Measurements from ENCODE around the gene ADI1. TPM values are rescaled to one million over a fixed set of nuclear protein-coding genes. Genes with fewer than 3 reads are reported as not detected.

Gene ADI1
- total and polyA plus RNA-seq, 2 of the 8 experiments (the other 6 are each of a cell fraction or from before 2014, with no cell fraction given), result 12.2 to 40.2 TPM

DNA sequence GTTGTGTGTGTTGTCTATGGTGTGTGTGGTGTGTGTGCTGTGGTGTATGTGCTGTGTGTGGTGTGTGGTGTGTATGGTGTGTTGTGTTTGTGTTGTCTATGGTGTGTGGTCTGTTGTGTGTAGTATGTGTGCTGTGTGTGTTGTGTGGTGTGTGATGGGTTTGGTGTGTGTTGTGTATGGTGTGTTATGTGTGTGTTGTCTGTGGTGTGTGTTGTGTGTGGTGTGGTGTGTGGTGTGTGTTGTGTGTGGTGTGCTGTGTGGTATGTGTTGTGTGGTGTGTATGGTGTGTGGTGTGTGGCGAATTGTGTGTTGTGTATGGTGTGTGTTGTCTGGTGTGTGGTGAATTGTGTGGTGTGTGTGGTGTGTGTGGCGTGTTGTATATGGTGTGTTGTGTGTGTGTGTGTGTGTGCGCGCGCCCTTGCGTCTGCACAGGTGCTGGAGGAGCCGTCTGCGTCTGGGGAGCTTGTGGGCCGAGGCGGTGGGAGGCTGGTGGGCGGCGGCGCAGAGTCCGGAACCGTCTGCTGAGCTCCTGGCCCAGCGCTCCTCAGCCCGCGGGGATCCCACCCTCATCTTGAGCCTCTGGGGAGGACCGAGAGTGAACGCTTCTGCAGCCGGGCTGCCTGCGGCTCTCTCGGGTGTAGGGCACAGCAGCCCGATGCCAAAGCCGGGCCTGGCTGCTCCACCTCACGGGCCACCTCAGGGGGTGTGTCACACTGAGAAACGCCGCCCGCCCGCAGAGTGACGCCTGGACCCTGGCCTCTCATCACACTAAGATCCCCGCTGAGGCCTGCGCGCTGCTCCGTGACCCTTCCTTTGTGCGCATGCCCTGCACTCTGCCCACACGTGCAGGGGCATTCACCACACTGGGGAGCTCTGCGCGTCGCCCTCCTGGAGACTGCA lies 8.8 kb upstream of the ADI1 start:
- peak overlapping the region; percentile 91 for H3K4ac ChIP-seq (replicated peaks; ENCODE audit: insufficient read length, low read depth, low read length)
- peaks cover 0 to 4% (median 0%) of the 10 kb centered on the region in 4 experiments; a peak in 1 of 7 replicates for H3K4me1 ChIP-seq (replicated peaks in 1 of 4; ENCODE audit: control insufficient read depth in 3 of 4, insufficient read depth in 4 of 4, low read length in 3 of 4)
- H3K23ac ChIP-seq (ENCODE audit: insufficient read length), result peak overlapping the region; percentile 94
- no peak overlapping the region for H2AFZ ChIP-seq (ENCODE audit: low read length)
- no peak overlapping the region for H3K18ac ChIP-seq (ENCODE audit: extremely low read depth, low read length)
- DNase-seq (ENCODE audit: low read depth in 1 of 2, low spot score in 2 of 2) (peak in 1 of 2 experiments; percentile 32), FAIRE-seq (no peak)
- H3K79me2 ChIP-seq (ENCODE audit: control insufficient read depth in 1 of 2, insufficient read depth in 2 of 2, low read length in 2 of 2), result peaks cover 0 to 7% of the 10 kb centered on the region in 2 experiments; a peak in 1 of 4 replicates
- no peaks in the 10 kb centered on the region for H3K27me3 ChIP-seq (replicated peaks in 1 of 4; ENCODE audit: control insufficient read depth in 3 of 4, extremely low read depth in 1 of 4, insufficient read depth in 3 of 4, low read length in 3 of 4)
- peak overlapping the region; percentile 6; the same call in 1 of the 2 replicates for H2BK12ac ChIP-seq (ENCODE audit: low read depth, low read length)
- H3K14ac ChIP-seq (ENCODE audit: insufficient read length), result peak overlapping the region; percentile 94
- peaks cover 0 to 9% of the 10 kb centered on the region in 2 experiments for H4K20me1 ChIP-seq (replicated peaks in 1 of 2; ENCODE audit: control insufficient read depth in 1 of 2, insufficient read depth in 2 of 2, low read length in 2 of 2)
- peaks cover 13% of the 10 kb centered on the region for H3K23me2 ChIP-seq (ENCODE audit: low read depth, low read length)
- H2BK20ac ChIP-seq (ENCODE audit: low read length), result no peak overlapping the region
- peak overlapping the region; percentile 25; the same call in 1 of the 2 replicates for H2BK5ac ChIP-seq (ENCODE audit: low read depth, low read length)
- POLR2A ChIA-PET (ENCODE audit: partially characterized antibody), result interaction anchor here (0.9 to 2.3 kb wide), 6 partner anchors 9 to 122 kb away, joined by 3 to 11 read pairs (median 5); partner anchors contain the start of genes ADI1 and RPS7
- peak overlapping the region in 1 of 4 experiments; percentile 45; a peak in 2 of 7 replicates for H3K9ac ChIP-seq (replicated peaks in 1 of 4; ENCODE audit: extremely low read depth in 1 of 4, low read depth in 3 of 4, low read length in 3 of 4)
- H3K9me3 ChIP-seq (ENCODE audit: insufficient read depth in 2 of 2, low read depth in 1 of 2, low read length in 1 of 2), result no peaks in the 10 kb centered on the region; a peak in 1 of 4 replicates
- no peak for TF ChIP-seq KDM5A (IDR thresholded peaks at IDR 0.05; ENCODE audit: low read length)
- TF ChIP-seq HDAC6 (IDR thresholded peaks at IDR 0.05; ENCODE audit: low read depth, low read length), result peak; percentile 14
- no peak for TF ChIP-seq HDAC2 (IDR thresholded peaks at IDR 0.05; ENCODE audit: borderline replicate concordance in 1 of 2, low read depth in 2 of 2, low read length in 2 of 2)
- no peaks in the 10 kb centered on the region for H3K79me1 ChIP-seq (ENCODE audit: low read depth, low read length)
- CTCF ChIA-PET (ENCODE audit: partially characterized antibody), result interaction anchor here (0.9 to 1.1 kb wide), 3 partner anchors 9 to 34 kb away, joined by 3 read pairs; no protein-coding TSS in a partner anchor
- H3K27ac ChIP-seq (ENCODE audit: low read depth, low read length), result no peak overlapping the region
- no peak overlapping the region for H3K4me2 ChIP-seq (ENCODE audit: insufficient read depth in 1 of 2, low read depth in 2 of 2, low read length in 2 of 2)
- H3K4me3 ChIP-seq (ENCODE audit: extremely low read depth in 1 of 4, insufficient read depth in 2 of 4, low read depth in 3 of 4, low read length in 4 of 4), result no peak overlapping the region
- H3K36me3 ChIP-seq (ENCODE audit: control insufficient read depth in 2 of 4, insufficient read depth in 4 of 4, low read length in 3 of 4), result no peaks in the 10 kb centered on the region; a peak in 1 of 8 replicates
- H2BK120ac ChIP-seq (replicated peaks; ENCODE audit: low read depth, low read length), result peak overlapping the region; percentile 33
- H4K8ac ChIP-seq (ENCODE audit: extremely low read depth, insufficient read depth, low read length), result peak overlapping the region; percentile 71; the same call in 1 of the 2 replicates
- H2AK5ac ChIP-seq (ENCODE audit: low read depth, low read length), result peak overlapping the region; percentile 98; the same call in 1 of the 2 replicates
- H4K5ac ChIP-seq (ENCODE audit: insufficient read length, low read depth, low read length), result peak overlapping the region; percentile 21
- 93% methylated on average over 39 of the region's 40 CpGs; no CpG with 5 or more reads in 1 of the 2 experiments for WGBS, 2 experiments (ENCODE audit: extremely low coverage in 1 of 2, insufficient coverage in 1 of 2, insufficient read length in 1 of 2, insufficient replicate concordance in 2 of 2, low coverage in 1 of 2, low lambda C conversion rate in 2 of 2, missing lambda C conversion rate in 1 of 2)
- H2BK15ac ChIP-seq (ENCODE audit: low read length), result peak overlapping the region; percentile 33; the same call in 1 of the 2 replicates
- peak overlapping the region; percentile 100 for H3K56ac ChIP-seq (replicated peaks; ENCODE audit: insufficient read length, low read depth, low read length)
- H4K91ac ChIP-seq (replicated peaks; ENCODE audit: insufficient read length, low read length), result peak overlapping the region; percentile 98

All from H1 (cell line).